Activated CD8-positive, alpha-beta memory T cell treated with anti-CD3 and anti-CD28 coated beads, Interleukin-2, amount 50 U/mL, for 24 hours (primary cell): ENCODE results near the gene RPS5.
"Not testable (repeated sequence)": the region's sequence is repeated elsewhere in the genome, so short reads cannot be mapped to it uniquely, and the experiment has no call there.

Source experiments
- DNase-seq: peaks from one replicate; pipeline ENCODE4 v3.0.0-alpha.2; 2020; ENCODE audit errors: extremely low read depth

RPS5 gene

GRCh38 chr19:58356766-58357480, 30.1 kb upstream of the RPS5 start:
- DNase-seq, result no peak

- DNase-seq, result no peak
Measured at GRCh38 chr19:58357481-58358145, 29.5 kb upstream of the RPS5 start.

- DNase-seq, result no peak
Measured at GRCh38 chr19:58361900-58362271, 25.2 kb upstream of the RPS5 start.

GRCh38 chr19:58362272-58362994, 24.6 kb upstream of the RPS5 start, which contains the start of gene ZNF497:
Gene ZNF497, minus strand, starts transcription at chr19:58362751. Its CDS starts 5,116 bp downstream, at chr19:58357635.
- DNase-seq, result peak; percentile 87

GRCh38 chr19:58364146-58364545, 22.9 kb upstream of the RPS5 start:
- no peak for DNase-seq

GRCh38 chr19:58366585-58367430, 20.3 kb upstream of the RPS5 start:
- DNase-seq, result no peak

- DNase-seq, result no peak
Measured at GRCh38 chr19:58367698-58368454, 19.2 kb upstream of the RPS5 start.

GRCh38 chr19:58368561-58369360, 18.3 kb upstream of the RPS5 start:
- no peak for DNase-seq

- no peak for DNase-seq
Measured at GRCh38 chr19:58372311-58373133, 14.5 kb upstream of the RPS5 start.

GRCh38 chr19:58374200-58374599, 12.9 kb upstream of the RPS5 start:
- DNase-seq, result no peak

GRCh38 chr19:58376724-58377123, 10.3 kb upstream of the RPS5 start:
- not testable (repeated sequence) for DNase-seq

GRCh38 chr19:58379246-58379645, 7.8 kb upstream of the RPS5 start:
- DNase-seq, result no peak

- DNase-seq, result no peak
Measured at GRCh38 chr19:58380037-58380661, 6.9 kb upstream of the RPS5 start.

GRCh38 chr19:58380662-58381459, 6.2 kb upstream of the RPS5 start, which contains the start of gene ZNF837:
Gene ZNF837, minus strand, starts transcription at chr19:58381030. Its CDS starts 11,698 bp downstream, at chr19:58369332.
- peak; percentile 97 for DNase-seq

- no peak for DNase-seq
Measured at GRCh38 chr19:58381460-58382212, 5.4 kb upstream of the RPS5 start.

GRCh38 chr19:58382997-58383603, 4.0 kb upstream of the RPS5 start:
- DNase-seq, result no peak
